Lower leg skin (tissue), 4 donors: ENCODE measurements around the gene CLHC1. TPM values are rescaled to one million over a fixed set of nuclear protein-coding genes. Genes with fewer than 3 reads are reported as not detected.
"Not testable (repeated sequence)": the region's sequence is repeated elsewhere in the genome, so short reads cannot be mapped to it uniquely, and the experiment has no call there.

Experiments used
- DNase-seq, 2 donors: peaks; one replicate each; pipeline ENCODE4 v3.0.0-alpha.2; 2019; ENCODE audit warnings: low spot score in 2 of 2
- H3K4me3 ChIP-seq: fragments of 200-600 bp; sonication (generic); 2 replicates; pipeline ENCODE4 v1.5.1; 2017; ENCODE audit warnings: mild to moderate bottlenecking, low read depth; ENCODE audit not compliant: poor library complexity, severe bottlenecking
- POLR2A ChIP-seq, 2 donors: fragments of 450-650 bp; IDR thresholded peaks; one replicate each; pipeline ENCODE4 v1.6.1; 2016 to 2017; ENCODE audit warnings: antibody characterized with exemption in 2 of 2, mild to moderate bottlenecking in 1 of 2, moderate library complexity in 1 of 2
- WGBS, 2 donors: methylation state at CpG; one replicate each; pipeline ENCODE4 v1.1.5; 2018; 5-methylcytosine and 5-hydroxymethylcytosine counted together
- intact Hi-C: fragments of 100-400 bp; cut with DNase I; formaldehyde crosslinking; loops from one replicate; pipeline ENCODE4 v1.15.0; 2023; ENCODE audit warnings: low total_unique reads
- total RNA-seq, 4 donors: library from RNA; depleted of rRNA; stranded (reverse); fragments of >200 nt; gene quantifications; one replicate each; pipeline ENCODE4 v1.1.0, GENCODE V29; 2016
- TF ChIP-seq, protein P1 (sequence below), 3 donors: fragments of 450-650 bp; IDR thresholded peaks; one replicate each; pipeline ENCODE4 v1.5.1; 2016; ENCODE audit warnings: antibody characterized with exemption in 3 of 3, mild to moderate bottlenecking in 3 of 3, moderate library complexity in 2 of 3

The CLHC1 gene
- total RNA-seq, 4 donors from 2014 or later, result 5.3 to 13.1 (median 7.9) TPM

DNA sequence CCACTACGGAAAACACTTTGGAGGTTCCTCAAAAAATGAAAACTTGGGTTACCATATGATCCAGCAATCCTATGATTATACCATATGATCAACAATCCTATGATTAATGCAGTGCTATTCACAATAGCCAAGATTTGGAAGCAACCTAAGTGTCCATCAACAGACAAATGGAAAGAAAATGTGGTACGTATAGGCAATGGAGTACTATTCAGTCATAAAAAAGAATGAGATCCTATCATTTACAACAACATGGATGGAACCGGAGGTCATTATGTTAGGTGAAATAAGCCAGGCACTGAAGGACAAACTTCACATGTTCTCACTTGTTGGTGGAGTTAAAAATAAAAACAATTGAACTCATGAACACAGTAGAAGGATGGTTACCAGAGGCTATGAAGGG lies 27.6 kb downstream of the CLHC1 start:
- WGBS, 2 donors, result 95 to 96% methylated on average over 3 of the region's 3 CpGs
- intact Hi-C loops, result no loop called here
- no peak for TF ChIP-seq POLR2A (IDR thresholded peaks at IDR 0.05)
- TF ChIP-seq, protein P1, sequence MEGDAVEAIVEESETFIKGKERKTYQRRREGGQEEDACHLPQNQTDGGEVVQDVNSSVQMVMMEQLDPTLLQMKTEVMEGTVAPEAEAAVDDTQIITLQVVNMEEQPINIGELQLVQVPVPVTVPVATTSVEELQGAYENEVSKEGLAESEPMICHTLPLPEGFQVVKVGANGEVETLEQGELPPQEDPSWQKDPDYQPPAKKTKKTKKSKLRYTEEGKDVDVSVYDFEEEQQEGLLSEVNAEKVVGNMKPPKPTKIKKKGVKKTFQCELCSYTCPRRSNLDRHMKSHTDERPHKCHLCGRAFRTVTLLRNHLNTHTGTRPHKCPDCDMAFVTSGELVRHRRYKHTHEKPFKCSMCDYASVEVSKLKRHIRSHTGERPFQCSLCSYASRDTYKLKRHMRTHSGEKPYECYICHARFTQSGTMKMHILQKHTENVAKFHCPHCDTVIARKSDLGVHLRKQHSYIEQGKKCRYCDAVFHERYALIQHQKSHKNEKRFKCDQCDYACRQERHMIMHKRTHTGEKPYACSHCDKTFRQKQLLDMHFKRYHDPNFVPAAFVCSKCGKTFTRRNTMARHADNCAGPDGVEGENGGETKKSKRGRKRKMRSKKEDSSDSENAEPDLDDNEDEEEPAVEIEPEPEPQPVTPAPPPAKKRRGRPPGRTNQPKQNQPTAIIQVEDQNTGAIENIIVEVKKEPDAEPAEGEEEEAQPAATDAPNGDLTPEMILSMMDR (IDR thresholded peaks at IDR 0.05), result no peak
- DNase-seq, result no peak
- no peak overlapping the region for H3K4me3 ChIP-seq

- 96% methylated on average over 1 of the region's 1 CpG for WGBS, 2 donors
- TF ChIP-seq POLR2A (IDR thresholded peaks at IDR 0.05), result no peak
- TF ChIP-seq, protein P1 (IDR thresholded peaks at IDR 0.05), result no peak
- DNase-seq, result no peak
- no peak overlapping the region for H3K4me3 ChIP-seq
- intact Hi-C loops, result no loop called here
Measured at GRCh38 chr2:55200416-55200815, 31.7 kb downstream of the CLHC1 start.

GRCh38 chr2:55196526-55196925 lies 35.6 kb downstream of the CLHC1 start:
- no peak overlapping the region for H3K4me3 ChIP-seq
- no peak for TF ChIP-seq POLR2A (IDR thresholded peaks at IDR 0.05)
- TF ChIP-seq, protein P1 (IDR thresholded peaks at IDR 0.05), result no peak
- WGBS, 2 donors, result 97% methylated on average over 2 of the region's 2 CpGs
- DNase-seq, result no peak
- intact Hi-C loops, result no loop called here

- H3K4me3 ChIP-seq, DNase-seq, intact Hi-C loops: not testable (repeated sequence)
- WGBS, 2 donors, result 96 to 100% methylated on average over 2 of the region's 2 CpGs
Measured at GRCh38 chr2:55191888-55192287, 40.2 kb downstream of the CLHC1 start.

DNA sequence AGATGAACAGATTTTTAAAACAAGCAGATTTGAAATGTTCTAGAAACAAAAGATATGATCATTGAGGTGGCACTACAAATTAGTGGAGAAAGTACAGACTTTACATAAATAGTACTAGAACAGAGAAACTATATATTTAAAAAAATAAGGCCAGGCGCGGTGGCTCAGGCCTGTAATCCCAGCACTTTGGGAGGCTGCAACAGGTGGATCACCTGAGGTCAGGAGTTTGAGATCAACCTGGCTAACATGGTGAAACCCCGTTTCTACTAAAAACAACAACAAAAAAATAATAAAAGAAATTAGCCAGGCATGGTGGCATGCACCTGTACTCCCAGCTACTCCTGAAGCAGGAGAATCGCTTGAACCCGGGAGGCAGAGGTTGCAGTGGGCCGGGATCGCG lies 45.3 kb downstream of the CLHC1 start:
- H3K4me3 ChIP-seq, intact Hi-C loops, DNase-seq: not testable (repeated sequence)
- 89 to 97% methylated on average over 8 of the region's 8 CpGs for WGBS, 2 donors

DNA sequence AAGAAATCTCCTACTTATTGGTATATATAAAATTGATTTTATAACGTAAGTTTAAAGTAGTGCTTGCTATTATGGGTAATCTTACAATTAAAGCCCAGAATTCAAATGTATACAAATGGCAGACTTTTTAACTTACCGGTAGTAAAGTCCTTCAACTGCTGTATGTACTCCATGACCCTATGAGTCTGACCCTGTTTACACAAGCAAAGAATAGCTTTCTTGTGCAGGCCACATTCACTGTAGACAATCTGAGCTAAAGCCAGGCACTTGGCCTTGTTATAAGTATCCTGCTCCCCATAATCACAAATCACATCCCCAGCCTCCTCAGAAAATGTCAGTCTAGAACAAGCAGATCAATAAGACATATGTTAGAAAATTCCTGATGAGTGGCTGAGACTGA lies 51.7 kb downstream of the CLHC1 start:
- no peak for DNase-seq
- intact Hi-C loops, result no loop called here
- H3K4me3 ChIP-seq, result no peak overlapping the region
- 96 to 97% methylated on average over 2 of the region's 2 CpGs for WGBS, 2 donors
- TF ChIP-seq, protein P1 (IDR thresholded peaks at IDR 0.05), result no peak
- no peak for TF ChIP-seq POLR2A (IDR thresholded peaks at IDR 0.05)

DNA sequence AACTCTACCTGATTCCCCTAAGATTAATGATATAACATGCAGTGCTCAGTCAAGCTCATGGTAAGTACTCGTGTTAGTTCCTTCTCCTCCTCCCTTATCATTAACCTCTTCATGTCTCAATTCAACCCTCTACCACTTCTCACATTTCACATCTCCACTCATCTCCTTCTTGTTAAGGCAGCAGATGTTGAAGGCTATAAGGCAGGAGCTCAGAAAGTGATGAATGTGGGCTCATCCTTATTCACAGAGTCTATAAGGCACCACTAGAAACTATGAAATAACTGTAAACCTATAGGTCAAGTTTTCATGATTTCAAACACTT lies 56.0 kb downstream of the CLHC1 start:
- no peak for DNase-seq
- WGBS, 2 donors, result 3 to 7% methylated on average over 1 of the region's 1 CpG
- intact Hi-C loops, result loop anchor here (10.0 kb wide), 1 partner anchor 511 kb away; no protein-coding TSS in a partner anchor
- no peak for TF ChIP-seq POLR2A (IDR thresholded peaks at IDR 0.05)
- TF ChIP-seq, protein P1 (IDR thresholded peaks at IDR 0.05), result no peak
- H3K4me3 ChIP-seq, result no peak overlapping the region
